HG03108 (cell line): Measurements from ENCODE around the gene DIPK1B.
"Not testable (repeated sequence)": the region's sequence is repeated elsewhere in the genome, so short reads cannot be mapped to it uniquely, and the experiment has no call there.

Experiments used
- ATAC-seq: cut with Tn5 transposase; IDR thresholded peaks from one replicate; pipeline ENCODE4 v1.9.1; 2021; ENCODE audit warnings: moderate library complexity; ENCODE audit not compliant: unreplicated experiment

The DIPK1B gene

DNA sequence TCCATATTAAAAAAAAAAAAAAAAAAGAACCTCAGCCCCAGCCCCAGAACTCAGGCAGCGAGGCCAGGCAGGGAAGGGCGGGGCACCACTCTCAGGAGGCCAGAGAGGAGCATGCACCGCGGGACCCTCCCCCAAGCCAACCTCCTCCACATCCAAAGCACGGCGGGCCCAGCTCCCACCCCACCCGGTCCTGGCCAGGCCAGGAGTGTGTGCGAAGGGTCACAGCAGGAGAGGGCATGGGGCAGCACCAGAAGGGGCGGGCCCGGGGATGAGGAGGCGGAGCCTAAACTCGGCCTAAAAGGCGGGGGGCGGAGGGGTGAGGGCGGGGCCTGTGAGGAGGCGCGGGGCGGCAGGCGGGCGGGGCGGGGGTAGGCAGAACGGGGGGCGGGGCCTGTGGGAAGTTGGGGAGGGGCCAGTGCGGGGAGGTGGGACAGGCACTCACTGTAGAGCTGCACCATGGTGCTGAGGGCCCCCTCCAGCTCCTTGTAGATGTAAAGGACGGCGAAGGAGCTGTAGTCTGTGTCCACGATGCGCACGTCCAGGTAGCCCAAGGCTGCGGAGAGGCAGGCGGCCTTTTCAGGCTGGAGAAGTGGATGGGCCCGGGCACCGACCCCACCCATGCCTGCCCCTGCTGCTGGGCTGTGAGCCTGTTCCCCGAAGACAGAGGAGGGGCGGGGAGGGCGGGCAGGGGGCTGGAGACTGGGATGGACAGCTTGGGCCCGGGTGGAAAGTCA, 50.7 kb downstream of the DIPK1B start:
- ATAC-seq = no peak

DNA sequence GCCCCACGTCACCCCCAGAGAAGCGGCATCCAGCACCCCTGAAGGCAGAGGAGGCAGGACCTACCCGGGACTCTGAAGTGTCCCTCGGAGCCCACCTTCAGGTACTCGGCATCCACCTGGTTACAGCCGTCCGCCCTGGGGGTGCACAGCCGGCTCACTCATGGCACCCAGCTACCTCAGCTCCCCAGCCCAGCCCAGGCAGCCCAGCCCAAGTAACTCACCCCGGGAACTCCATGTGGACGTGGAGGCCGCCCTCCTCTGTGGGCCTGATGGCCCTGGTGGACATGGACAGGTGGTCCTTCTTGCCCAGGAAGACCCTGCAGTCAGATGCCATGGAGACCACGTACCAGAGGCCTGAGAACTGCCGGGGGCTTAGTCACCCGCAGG, 51.3 kb downstream of the DIPK1B start:
- ATAC-seq = no peak

DNA sequence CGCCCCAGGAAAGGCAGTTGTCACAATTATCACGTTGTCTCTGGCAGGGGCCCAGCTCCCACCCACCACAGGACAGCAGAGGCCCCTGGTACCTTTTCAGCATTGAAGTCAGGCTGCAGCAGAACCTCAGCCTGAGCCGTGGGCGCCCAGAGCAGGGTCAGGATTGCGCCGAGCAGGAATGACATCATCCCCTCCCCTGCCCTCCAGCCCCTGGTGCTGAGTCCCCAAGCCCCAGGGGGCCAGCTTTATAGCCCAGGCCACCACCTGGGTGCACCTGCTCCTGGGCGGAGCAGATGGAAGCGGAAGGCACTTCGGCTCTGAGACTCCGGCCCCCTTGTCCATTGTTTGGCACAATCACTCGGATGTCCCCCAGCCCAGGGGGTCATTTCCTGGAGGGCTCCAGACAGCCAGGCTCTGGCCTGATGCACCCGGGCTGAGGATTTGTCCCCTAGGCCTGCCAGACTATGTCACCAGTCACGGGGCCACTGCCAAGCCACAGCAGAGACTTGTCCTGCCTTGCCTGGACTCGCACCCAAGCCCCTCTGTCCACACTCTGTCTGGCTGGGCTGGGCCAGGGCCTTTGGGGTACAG, 52.0 kb downstream of the DIPK1B start, which contains the start of gene LCN15:
Gene LCN15, minus strand, starts transcription at position 218 of the 591 bp plus-strand sequence. Its CDS starts 30 bp downstream, at position 188.
- no peak for ATAC-seq

DNA sequence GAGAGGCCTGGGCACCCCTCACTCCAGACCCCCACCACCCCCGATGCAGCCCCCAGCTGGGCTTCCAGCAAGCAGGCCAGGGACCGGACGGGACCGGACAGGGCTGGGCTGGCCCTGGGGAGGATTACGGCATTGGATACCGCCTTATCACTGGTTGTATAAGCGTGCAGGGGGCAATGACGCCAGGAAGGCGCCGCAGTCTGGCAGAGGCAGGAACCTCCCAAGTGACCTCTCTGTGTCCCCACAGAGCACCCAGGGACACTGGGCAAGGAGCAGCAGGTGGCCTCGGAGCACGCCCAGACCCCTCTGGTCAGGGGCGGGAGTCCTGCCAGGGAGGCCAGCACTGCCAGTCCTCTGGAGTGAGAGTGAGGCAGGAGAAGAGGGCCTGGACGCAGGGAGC, 52.7 kb downstream of the DIPK1B start:
- no peak for ATAC-seq

DNA sequence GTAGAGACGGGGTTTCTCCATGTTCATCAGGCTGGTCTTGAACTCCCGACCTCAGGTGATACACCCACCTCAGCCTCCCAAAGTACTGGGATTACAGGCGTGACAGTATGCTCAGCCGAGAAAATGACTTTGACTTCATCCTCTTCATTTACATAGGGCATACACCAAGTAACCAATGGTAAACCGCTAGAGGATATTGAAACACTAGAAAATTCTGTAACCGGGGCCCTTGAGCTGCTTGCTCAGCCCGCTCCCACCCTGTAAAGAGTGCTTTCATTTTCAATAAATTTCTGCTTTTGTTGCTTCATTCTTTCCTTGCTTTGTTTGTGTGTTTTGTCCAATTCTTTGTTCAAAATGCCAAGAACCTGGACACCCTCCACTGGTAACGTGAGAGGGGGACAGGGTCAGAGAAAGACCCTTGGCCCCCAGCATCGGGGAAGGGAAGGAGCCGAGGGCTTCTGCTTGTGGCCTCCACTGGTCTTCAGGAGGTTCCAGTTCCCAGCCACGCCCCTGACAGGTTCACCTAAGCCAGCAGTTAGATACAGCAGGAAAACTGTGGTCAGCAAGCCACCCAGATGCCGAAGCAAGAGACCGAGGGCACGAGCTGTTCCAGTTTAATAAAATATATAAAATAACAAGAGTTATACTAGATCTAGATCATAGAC, 53.5 kb downstream of the DIPK1B start:
- peak; percentile 50 for ATAC-seq

DNA sequence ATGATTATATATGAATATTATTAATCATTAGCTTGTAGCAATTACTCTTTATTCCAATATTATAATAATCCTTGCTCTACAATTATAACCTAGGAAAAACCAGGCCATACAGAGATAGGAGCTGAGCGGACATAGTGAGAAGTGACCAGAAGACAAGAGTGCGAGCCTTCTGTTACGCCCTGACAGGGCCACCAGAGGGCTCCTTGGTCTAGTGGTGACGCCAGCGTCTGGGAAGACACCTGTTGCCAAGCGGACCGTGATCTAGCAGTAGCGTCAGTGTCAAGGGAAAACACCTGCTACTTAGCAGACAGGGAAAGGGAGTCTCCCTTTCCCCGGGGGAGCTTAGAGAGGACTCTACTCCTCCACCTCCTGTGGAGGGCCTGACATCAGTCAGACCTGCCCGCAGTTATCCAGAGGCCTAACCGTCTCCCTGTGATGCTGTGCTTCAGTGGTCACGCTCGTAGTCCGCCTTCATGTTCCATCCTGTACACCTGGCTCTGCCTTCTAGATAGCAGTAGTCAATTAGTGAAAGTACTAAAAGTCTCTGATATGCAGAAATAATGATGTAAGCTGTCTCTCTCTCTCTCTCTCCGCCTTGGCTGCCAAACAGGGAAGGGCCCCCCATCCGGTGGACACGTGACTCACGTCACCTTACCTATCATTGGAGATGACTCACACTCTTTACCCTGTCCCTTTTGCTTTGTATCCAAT, 54.2 kb downstream of the DIPK1B start:
- not testable (repeated sequence) for ATAC-seq

DNA sequence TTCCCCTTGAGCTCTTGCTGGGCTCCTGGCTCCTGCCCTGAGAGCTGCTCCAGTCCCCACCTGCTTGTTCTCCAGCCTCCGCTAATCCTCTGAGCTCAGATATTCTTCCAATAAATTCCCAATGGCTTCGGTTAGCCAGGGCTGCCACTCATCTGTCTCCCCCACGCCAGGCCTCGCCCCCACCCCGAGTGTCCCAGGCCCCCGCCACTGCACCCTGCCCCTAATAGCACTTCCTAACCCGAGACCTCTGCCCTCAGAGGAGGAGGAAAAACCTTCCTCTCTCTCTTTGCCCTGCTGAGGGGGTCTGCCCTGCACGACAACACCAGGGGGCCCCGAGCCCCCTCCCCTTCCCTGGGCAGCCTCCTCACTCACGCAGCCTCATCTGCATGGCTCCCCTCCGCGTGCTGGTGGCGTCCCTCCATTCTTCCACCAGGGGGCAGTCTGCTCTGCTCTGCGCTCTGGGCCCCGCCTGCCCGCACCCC, 57.4 kb downstream of the DIPK1B start:
- no peak for ATAC-seq

DNA sequence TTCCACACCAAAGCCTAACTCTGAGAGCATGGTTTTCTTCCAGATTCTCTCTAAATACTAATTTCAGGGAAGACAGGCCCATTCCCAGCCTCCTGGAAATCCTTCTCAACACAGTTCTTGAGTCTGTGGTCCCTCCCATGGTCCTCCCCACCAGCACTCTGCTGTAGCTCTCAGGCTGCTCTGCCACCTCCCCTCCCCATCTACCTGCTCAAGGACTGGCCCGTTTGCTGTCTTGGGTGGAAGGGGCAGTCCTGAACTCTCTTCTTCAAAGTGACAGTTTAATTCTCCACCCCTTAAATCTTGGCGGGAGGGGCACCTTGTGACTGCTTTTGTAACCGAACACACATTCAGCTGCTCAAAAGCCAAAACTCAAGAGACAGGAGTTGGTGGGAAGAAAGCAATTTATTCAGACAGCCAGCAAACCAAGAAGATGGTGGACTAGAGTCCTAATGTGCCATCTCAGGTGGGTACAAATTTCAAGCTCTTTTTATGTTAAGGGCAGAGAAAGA, 59.6 kb downstream of the DIPK1B start:
- no peak for ATAC-seq

DNA sequence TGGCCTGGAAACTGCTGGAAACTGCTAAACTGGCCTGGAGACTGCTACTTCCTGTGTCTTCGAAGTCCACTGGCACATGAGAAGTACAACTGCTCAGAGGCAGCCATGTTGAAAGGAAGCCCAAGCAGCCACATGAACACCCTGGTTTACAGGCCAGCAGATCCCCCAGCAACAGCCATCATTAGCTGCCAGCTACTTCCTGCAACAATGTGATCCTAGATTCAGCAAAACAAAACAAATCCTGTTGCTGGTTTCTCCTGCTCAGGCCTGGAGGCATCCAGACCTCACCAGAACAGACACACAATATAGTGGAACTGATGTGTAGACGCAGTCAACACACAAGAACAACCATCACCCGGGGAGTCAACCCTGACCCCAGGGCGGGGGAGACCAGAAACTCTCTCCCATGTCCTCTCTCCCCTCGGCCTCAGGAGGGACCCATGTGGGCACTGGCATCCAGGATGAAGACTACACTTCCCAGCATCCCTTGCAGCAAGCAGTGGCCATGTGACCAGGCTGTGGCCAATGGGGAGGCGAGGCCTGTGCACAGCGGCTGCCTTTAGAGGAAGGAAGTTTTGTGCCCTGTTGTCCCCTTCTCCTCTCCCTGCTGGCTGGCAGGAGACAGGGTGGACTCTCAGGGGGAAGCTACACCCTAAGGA, 61.1 kb downstream of the DIPK1B start:
- ATAC-seq = no peak
